GM12878 (cell line): Measurements from ENCODE around the gene UQCR11.

ENCODE experiments used
- HDGF ChIP-seq: fragments of 450-650 bp; IDR thresholded peaks from 2 replicates; pipeline ENCODE4 v1.6.1; 2016; ENCODE audit warnings: antibody characterized with exemption
- KLF5 ChIP-seq: fragments of 450-650 bp; IDR thresholded peaks from 2 replicates; pipeline ENCODE4 v1.6.1; 2014; ENCODE audit warnings: mild to moderate bottlenecking; ENCODE audit not compliant: partially characterized antibody
- MYC ChIP-seq: IDR thresholded peaks from 2 replicates; pipeline ENCODE4 v1.6.1; 2011; ENCODE audit warnings: mild to moderate bottlenecking, low read length, moderate library complexity, inconsistent platforms; ENCODE audit not compliant: insufficient read depth, insufficient replicate concordance, insufficient read length, severe bottlenecking
- POLR2A ChIP-seq: IDR thresholded peaks from 2 replicates; pipeline ENCODE4 v1.6.1; 2011; ENCODE audit warnings: low read depth, mild to moderate bottlenecking, low read length
- YY1 ChIP-seq: IDR thresholded peaks from 2 replicates; pipeline ENCODE4 v1.6.1; 2011; ENCODE audit warnings: low read depth, mild to moderate bottlenecking, low read length

GRCh38 chr19:1553415-1553814 is 51.8 kb downstream of the UQCR11 start:
- TF ChIP-seq HDGF, result no peak
- TF ChIP-seq POLR2A, result no peak
- no peak for TF ChIP-seq YY1
- TF ChIP-seq MYC, result no peak
- TF ChIP-seq KLF5, result no peak
